GM12873 (cell line): ENCODE data around the gene TMEM135.

ENCODE experiments used
- TF ChIP-seq, protein P1 (sequence below): IDR thresholded peaks from 2 replicates; pipeline ENCODE4 v1.5.1; 2012; ENCODE audit warnings: low read depth, mild to moderate bottlenecking, moderate library complexity, low read length, control low read depth; ENCODE audit not compliant: insufficient read depth; ENCODE audit errors: missing control alignments

Gene TMEM135

DNA sequence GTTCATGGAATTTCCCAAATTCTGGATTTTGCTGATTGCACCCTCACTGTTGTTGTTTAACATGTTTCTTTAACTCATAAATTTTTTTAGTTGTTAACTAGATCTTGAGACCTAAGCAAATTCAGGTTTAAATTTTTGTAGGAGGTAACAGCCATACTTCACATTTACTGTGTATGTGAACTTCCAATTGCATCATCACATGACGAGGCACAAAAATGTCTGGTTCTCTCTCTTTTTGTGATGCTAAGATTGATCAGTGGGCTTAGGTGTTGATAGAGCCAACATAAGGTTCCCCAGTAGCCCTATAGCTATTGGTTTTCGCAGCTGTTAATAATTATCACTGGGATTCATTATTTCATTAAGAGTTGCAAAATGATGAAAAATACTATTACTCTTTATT is 277.5 kb downstream of the TMEM135 start:
- TF ChIP-seq, protein P1, sequence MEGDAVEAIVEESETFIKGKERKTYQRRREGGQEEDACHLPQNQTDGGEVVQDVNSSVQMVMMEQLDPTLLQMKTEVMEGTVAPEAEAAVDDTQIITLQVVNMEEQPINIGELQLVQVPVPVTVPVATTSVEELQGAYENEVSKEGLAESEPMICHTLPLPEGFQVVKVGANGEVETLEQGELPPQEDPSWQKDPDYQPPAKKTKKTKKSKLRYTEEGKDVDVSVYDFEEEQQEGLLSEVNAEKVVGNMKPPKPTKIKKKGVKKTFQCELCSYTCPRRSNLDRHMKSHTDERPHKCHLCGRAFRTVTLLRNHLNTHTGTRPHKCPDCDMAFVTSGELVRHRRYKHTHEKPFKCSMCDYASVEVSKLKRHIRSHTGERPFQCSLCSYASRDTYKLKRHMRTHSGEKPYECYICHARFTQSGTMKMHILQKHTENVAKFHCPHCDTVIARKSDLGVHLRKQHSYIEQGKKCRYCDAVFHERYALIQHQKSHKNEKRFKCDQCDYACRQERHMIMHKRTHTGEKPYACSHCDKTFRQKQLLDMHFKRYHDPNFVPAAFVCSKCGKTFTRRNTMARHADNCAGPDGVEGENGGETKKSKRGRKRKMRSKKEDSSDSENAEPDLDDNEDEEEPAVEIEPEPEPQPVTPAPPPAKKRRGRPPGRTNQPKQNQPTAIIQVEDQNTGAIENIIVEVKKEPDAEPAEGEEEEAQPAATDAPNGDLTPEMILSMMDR = no peak

DNA sequence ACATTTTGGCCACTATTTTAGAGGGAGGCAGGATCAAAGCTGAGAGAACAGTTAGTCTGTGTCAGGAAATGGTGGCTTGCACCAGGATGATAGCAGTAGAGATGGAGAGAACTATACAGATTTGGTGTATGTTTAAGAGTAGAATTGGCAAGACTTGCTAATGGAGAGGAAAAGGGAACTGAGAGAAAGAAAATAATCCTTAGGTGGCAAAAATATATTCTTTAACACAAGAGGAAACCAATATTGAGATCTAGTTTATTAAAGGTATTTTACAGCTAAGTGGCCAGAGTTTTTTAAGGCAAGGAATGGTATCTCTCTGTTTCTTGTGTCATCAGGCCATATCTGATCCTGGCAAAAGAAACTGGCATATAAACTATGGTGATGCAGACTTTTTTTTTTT is 278.8 kb downstream of the TMEM135 start:
- TF ChIP-seq, protein P1 = no peak

DNA sequence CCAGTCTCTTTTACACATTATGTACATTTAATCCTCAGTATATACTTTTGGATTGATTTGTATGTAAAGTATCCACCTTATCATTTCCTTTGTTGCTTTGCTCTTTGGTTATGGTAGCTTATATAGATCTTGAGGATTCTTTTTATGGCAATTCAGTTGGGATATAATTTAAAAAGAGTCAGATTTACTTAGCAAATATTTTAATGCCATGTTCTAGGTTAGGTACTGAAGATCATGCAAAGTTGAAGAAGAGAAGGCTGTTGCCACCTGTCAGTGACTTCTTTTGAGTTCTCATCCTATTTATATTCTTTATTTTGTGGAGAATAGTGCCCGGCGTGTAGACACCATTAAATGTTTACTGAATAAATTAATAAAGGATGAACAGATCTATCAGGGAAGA is 279.7 kb downstream of the TMEM135 start:
- TF ChIP-seq, protein P1 = no peak

DNA sequence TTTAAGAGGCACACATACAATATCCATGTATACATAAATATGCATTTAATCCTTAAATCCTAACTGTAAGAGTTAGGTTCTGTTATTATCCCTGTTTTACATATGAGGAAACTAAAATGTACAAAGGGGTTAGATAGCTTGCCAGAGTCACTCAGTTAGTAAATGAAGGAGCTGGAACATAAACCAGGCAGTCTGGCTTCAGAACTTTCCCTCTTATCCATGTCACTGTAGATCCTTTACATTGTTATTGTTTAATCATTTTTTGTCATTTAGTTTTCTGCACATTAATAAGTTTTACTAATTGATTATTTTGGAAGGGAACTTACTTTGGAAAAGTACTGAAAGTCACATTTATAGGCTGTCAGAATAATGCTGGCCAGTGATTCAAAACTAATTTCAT is 282.4 kb downstream of the TMEM135 start:
- TF ChIP-seq, protein P1 = no peak

DNA sequence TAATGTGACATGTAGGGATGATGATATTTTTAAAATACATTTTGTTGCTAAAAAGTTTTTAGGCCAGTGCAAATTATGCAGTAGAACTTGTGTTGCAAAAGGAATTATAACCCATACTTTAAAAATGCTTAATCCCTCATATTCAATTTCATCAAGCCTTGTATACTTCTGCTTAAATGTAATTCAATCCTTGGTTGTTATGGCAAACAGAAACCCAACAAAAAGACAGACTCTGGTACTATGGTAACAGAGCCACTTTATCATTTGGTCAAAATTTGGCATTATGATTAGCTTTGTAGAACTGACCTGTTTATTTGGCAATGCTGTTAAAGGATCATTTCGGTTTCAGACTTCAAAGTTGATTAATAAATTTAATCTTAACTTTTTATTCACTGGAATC is 284.8 kb downstream of the TMEM135 start:
- TF ChIP-seq, protein P1 = no peak

DNA sequence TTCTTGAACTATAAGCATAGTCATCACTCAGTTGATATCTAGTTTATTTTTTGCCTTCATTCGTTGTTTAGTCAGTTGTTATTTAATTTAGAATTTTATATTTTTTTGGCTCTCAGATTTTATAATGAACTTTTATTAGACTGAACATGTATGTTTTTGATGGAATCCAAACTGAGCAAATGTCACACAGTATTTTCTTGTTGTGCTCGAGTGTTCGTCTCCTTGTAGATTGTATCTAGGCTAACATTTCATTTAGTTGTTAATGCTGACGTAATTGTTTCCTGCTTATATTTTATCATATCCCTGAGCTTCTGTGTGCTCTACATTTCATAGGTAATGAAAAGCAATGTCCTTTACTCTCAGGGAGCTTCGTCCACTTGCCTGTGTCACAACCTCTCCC is 286.2 kb downstream of the TMEM135 start:
- TF ChIP-seq, protein P1 = no peak

DNA sequence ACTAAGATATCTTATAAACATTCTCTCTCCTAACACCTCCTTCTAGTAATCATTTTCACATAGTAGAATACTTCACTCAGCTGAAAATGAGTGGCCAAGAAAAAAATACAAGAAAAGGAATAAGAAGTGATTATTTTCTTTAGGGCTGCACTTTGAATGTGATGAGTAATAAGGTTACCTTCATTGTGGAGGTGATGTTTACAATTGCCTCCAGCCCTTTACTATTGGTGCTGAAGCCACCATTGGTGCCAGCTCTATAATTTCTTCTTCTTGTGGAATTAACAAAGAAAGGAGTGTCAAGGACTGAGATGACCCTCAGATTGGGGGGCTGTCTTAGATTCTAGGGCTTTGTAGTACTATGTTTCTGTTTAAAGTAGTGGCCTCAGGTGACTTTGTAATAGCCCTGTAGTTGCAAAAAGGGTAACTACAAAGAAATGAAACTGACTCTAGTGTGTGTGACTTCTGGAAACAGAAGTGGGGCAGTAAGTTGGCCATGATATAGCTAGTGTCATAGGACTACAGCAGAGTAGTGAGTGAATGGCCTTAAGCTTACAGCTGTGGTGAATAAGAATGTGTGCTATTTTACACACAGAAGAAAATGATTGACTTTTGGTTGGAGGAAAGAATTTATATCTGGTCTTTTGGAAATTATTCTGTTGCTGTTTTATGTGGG is 287.2 kb downstream of the TMEM135 start:
- TF ChIP-seq, protein P1 = no peak

DNA sequence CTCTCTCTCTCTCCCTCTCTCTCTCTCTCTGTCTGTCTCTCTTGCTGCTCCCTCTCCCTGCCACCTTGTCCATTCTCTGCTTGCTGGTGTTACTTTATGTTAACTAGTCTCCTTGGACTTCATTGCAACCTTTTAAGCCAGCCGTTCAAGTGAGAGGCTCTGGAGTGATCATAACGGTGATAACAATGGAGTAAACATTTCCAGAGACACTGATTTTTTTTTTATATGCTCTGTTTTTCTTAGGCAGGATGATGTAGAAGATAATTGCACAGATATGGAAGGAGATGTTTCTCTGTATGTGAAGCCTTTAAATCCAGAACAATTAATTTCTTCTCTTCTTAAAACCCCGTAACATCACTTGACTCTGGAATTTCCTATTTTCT is 287.7 kb downstream of the TMEM135 start:
- TF ChIP-seq, protein P1 = no peak
